ENCODE measurements around the gene FBLN5.

DNA sequence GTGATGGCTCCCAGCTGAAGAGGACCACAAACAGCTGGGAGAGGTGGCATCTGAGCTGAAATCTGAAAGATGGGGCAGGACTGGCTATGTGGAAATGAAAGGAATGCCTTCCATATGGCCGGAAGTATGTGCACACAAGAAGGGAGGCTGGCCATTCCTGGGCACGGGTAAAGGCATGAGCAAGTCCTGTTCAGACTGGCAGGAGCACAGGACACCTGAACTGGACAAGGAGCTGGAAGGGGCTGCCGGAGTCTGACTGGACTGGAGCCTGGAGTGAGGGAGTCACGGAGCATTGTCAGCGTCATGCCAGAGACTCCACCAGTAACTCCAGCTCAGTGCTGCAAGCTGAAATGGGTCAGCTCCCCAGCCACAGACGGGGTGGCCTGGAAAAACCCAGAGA lies 68.3 kb downstream of the FBLN5 start:
- TF ChIP-seq CTCF (IDR thresholded peaks at IDR 0.05) (no peak), EP300 (IDR thresholded peaks at IDR 0.05) (no peak), POLR2A (IDR thresholded peaks at IDR 0.05) (no peak), POLR2AphosphoS5 (IDR thresholded peaks at IDR 0.05) (no peak)
